ENCODE measurements around the gene PTTG1IP.

GRCh38 chr21:44883250-44883649 lies 9.8 kb upstream of the PTTG1IP start:
- no peak for TF ChIP-seq ZBTB26 (CRISPR knock-in tag; IDR thresholded peaks at IDR 0.05; ENCODE audit: borderline replicate concordance)
- no peak for TF ChIP-seq ZBTB38 (CRISPR knock-in tag; IDR thresholded peaks at IDR 0.05)

All from HepG2 (cell line).